ENCODE measurements around the gene PTPRD. TPM values are rescaled to one million over a fixed set of nuclear protein-coding genes. Genes with fewer than 3 reads are reported as not detected.

The PTPRD gene
- total RNA-seq, 1 donor from 2014 or later, result 136 TPM

- Histone ChIP-seq H3K9ac (no peak overlapping the region), H3K4me3 (no peak overlapping the region), H3K9me3 (ENCODE audit: low read depth) (no peaks in the 10 kb centered on the region), H3K4me2 (no peak overlapping the region), H2AFZ (replicated peaks) (no peak overlapping the region), H3K4me1 (peaks cover 8% of the 10 kb centered on the region), H3K79me2 (ENCODE audit: low read depth) (no peaks in the 10 kb centered on the region), H3K27ac (no peak overlapping the region), H3K27me3 (no peaks in the 10 kb centered on the region), H3F3A (ENCODE audit: low read depth) (peaks cover 5% of the 10 kb centered on the region), H3K36me3 (no peaks in the 10 kb centered on the region), H4K20me1 (ENCODE audit: low read depth) (no peaks in the 10 kb centered on the region)
- Mint-ChIP-seq H3K9me3 (no peaks in the 10 kb centered on the region), H3K36me3 (no peaks in the 10 kb centered on the region), H3K27ac (no peak overlapping the region), H3K4me3 (no peak overlapping the region), H3K27me3 (ENCODE audit: insufficient read depth, low read depth) (no peaks in the 10 kb centered on the region), H3K4me1 (peaks cover 22% of the 10 kb centered on the region)
- DNase-seq (ENCODE audit: low spot score), result no peak
- TF ChIP-seq EZH2 (IDR thresholded peaks at IDR 0.05) (no peak), EZH2phosphoT487 (IDR thresholded peaks at IDR 0.05) (no peak), CTCF (IDR thresholded peaks at IDR 0.05) (no peak)
Measured at GRCh38 chr9:8265281-8265680, 2347.5 kb downstream of the PTPRD start.

Small RNA genes lying within 50 kb of the gene (small RNA-seq; reads per million reads assigned to genes)
- not detected for gene AL135790.2
- gene RNU7-185P, result not detected

Data from neural progenitor cell (in vitro differentiated cells).